HG02938 (cell line): ENCODE results near the gene PIK3CB.

Experiments
- ATAC-seq: cut with Tn5 transposase; IDR thresholded peaks from one replicate; pipeline ENCODE4 v1.9.1; 2021; ENCODE audit warnings: mild to moderate bottlenecking, moderate library complexity; ENCODE audit not compliant: unreplicated experiment

PIK3CB gene

GRCh38 chr3:138834596-138835396 lies at the start of gene PIK3CB:
TSS of gene PIK3CB (minus strand) at chr3:138834928. CDS start at chr3:138759343, 75,585 bp downstream.
- peak; percentile 66 for ATAC-seq

- no peak for ATAC-seq
These were observed 46.5 kb upstream of the PIK3CB start for GRCh38 chr3:138881233-138881632.

- ATAC-seq: no peak
These were observed 45.0 kb upstream of the PIK3CB start for GRCh38 chr3:138879541-138880380.

GRCh38 chr3:138877226-138877625 lies 42.5 kb upstream of the PIK3CB start:
- ATAC-seq: no peak

- ATAC-seq: no peak
These were observed 41.3 kb upstream of the PIK3CB start for GRCh38 chr3:138875754-138876664.

GRCh38 chr3:138875096-138875753 lies 40.5 kb upstream of the PIK3CB start:
- no peak for ATAC-seq

- ATAC-seq: no peak
These were observed 38.9 kb upstream of the PIK3CB start for GRCh38 chr3:138873471-138874278.

- no peak for ATAC-seq
These were observed 37.9 kb upstream of the PIK3CB start for GRCh38 chr3:138872632-138873031.

GRCh38 chr3:138867996-138868395 lies 33.3 kb upstream of the PIK3CB start:
- ATAC-seq: no peak

- ATAC-seq: no peak
These were observed 29.0 kb upstream of the PIK3CB start for GRCh38 chr3:138863776-138864113.

- ATAC-seq: no peak
These were observed 28.4 kb upstream of the PIK3CB start for GRCh38 chr3:138862924-138863775.

GRCh38 chr3:138862531-138862923 lies 27.8 kb upstream of the PIK3CB start:
- ATAC-seq: no peak

- no peak for ATAC-seq
These were observed 27.1 kb upstream of the PIK3CB start for GRCh38 chr3:138861798-138862197.

- no peak for ATAC-seq
These were observed 22.1 kb upstream of the PIK3CB start for GRCh38 chr3:138856799-138857198.

- no peak for ATAC-seq
These were observed 20.2 kb upstream of the PIK3CB start for GRCh38 chr3:138854940-138855339.

- ATAC-seq: no peak
These were observed 19.5 kb upstream of the PIK3CB start for GRCh38 chr3:138854204-138854603.

- ATAC-seq: no peak
These were observed 15.4 kb upstream of the PIK3CB start for GRCh38 chr3:138850151-138850550.

- no peak for ATAC-seq
These were observed 14.7 kb upstream of the PIK3CB start for GRCh38 chr3:138849222-138849940.
